Measurements from ENCODE around the gene BID.

The BID gene

DNA sequence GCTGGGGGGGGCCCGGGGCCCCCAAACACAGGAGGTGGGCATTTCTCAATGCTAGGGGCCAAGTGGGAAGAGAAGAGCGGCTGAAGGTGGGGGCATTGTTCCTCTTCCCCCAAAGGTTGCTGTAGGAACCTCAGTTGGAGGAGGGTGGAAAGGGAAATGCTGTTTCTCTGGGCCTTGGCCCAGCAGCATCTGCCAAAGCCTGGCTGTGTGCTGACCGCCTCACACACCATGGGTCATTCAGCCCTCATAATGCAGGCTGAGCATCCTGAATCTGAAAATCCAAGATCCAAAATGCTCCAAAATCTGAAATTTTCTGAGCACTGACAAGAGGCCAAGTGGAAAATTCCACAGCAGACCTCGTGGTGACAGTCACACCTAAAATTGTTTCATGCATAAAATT lies 49.0 kb upstream of the BID start:
- no peak for TF ChIP-seq ZNF8 (CRISPR knock-in tag; IDR thresholded peaks at IDR 0.05)
- no peak for TF ChIP-seq CSDC2 (CRISPR knock-in tag; IDR thresholded peaks at IDR 0.05)
- no peak for TF ChIP-seq ZFP3 (CRISPR knock-in tag; IDR thresholded peaks at IDR 0.05)
- ATAC-seq = no peak

DNA sequence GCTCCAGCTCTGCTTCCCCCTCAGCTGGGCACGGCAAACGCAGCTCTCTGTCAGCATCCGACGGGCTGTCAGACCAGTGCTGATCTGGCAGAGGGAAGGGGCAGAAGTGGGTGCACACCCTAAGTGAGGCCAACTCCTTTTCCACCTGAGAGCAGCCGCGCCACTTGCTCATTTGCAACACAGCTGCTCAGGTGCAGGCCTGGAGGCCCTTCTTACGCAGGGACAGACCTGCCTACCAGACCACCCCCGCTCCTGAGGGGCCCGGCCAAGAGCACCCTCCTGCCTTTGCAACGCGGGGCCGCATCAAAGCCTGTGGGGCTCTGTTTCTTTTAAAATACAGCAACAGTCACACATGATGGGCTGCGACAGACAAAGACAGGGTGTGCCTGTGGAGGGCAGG lies 47.8 kb upstream of the BID start:
- no peak for ATAC-seq
- no peak for TF ChIP-seq ARNTL (CRISPR knock-in tag; IDR thresholded peaks at IDR 0.05; ENCODE audit: borderline replicate concordance, low read depth)
- TF ChIP-seq SNAI2 (CRISPR knock-in tag; IDR thresholded peaks at IDR 0.05) = no peak
- TF ChIP-seq ZC3H10 (CRISPR knock-in tag; IDR thresholded peaks at IDR 0.05) = no peak
- TF ChIP-seq TCF4 (CRISPR knock-in tag; IDR thresholded peaks at IDR 0.05; ENCODE audit: borderline replicate concordance) = no peak

DNA sequence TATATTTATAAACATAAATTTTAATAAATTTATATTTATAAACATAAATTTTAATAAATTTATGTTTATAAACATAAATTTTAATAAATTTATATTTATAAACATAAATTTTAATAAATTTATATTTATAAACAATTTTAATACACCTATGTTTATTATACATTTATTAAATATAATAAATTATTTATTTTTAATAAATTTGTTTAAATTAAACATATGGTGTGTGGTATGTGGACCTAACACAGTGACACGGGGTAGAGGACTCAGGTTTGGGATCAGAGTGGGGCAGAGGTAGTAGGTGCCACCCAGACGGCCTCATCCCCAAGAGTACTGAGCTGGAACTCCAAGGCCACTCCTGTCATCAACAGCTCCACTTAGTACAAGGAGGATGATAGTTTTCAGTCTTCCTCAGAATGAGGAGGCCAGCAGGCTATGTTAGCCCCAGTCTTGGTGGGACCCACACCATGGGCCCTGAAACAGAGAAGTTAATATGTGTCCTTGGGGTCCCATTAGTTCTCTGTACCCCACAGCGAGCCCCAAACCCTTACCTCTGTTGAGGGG lies 46.7 kb upstream of the BID start:
- no peak for ATAC-seq

DNA sequence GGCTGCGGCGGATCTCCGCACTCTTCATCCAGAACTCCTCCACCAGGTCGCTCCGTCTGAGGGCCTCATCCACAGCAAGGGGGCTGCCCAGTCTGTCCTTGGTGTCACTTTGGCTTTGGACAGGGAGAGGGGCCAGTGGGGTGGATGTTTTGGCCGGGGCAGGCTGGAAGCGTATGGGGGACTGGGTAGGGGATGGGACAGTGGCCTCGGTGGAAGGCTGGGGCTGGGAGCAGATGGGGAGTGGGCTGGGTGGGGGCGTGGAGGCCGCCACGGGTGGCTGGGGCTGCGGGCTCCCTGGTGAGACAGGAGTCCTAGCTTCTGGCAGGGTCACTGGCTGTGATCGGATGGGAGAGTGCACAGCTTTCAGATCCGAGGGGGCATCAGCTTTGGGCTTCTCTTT lies 44.4 kb upstream of the BID start:
- no peak for ATAC-seq
- no peak for TF ChIP-seq TCF4 (CRISPR knock-in tag; IDR thresholded peaks at IDR 0.05; ENCODE audit: borderline replicate concordance)
- TF ChIP-seq, protein P1, sequence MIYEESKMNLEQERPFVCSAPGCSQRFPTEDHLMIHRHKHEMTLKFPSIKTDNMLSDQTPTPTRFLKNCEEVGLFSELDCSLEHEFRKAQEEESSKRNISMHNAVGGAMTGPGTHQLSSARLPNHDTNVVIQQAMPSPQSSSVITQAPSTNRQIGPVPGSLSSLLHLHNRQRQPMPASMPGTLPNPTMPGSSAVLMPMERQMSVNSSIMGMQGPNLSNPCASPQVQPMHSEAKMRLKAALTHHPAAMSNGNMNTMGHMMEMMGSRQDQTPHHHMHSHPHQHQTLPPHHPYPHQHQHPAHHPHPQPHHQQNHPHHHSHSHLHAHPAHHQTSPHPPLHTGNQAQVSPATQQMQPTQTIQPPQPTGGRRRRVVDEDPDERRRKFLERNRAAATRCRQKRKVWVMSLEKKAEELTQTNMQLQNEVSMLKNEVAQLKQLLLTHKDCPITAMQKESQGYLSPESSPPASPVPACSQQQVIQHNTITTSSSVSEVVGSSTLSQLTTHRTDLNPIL (CRISPR knock-in tag; IDR thresholded peaks at IDR 0.05; ENCODE audit: low read depth) = no peak
- TF ChIP-seq, protein P2, sequence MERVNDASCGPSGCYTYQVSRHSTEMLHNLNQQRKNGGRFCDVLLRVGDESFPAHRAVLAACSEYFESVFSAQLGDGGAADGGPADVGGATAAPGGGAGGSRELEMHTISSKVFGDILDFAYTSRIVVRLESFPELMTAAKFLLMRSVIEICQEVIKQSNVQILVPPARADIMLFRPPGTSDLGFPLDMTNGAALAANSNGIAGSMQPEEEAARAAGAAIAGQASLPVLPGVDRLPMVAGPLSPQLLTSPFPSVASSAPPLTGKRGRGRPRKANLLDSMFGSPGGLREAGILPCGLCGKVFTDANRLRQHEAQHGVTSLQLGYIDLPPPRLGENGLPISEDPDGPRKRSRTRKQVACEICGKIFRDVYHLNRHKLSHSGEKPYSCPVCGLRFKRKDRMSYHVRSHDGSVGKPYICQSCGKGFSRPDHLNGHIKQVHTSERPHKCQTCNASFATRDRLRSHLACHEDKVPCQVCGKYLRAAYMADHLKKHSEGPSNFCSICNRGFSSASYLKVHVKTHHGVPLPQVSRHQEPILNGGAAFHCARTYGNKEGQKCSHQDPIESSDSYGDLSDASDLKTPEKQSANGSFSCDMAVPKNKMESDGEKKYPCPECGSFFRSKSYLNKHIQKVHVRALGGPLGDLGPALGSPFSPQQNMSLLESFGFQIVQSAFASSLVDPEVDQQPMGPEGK (CRISPR knock-in tag; IDR thresholded peaks at IDR 0.05; ENCODE audit: borderline replicate concordance) = no peak
- TF ChIP-seq, protein P3, sequence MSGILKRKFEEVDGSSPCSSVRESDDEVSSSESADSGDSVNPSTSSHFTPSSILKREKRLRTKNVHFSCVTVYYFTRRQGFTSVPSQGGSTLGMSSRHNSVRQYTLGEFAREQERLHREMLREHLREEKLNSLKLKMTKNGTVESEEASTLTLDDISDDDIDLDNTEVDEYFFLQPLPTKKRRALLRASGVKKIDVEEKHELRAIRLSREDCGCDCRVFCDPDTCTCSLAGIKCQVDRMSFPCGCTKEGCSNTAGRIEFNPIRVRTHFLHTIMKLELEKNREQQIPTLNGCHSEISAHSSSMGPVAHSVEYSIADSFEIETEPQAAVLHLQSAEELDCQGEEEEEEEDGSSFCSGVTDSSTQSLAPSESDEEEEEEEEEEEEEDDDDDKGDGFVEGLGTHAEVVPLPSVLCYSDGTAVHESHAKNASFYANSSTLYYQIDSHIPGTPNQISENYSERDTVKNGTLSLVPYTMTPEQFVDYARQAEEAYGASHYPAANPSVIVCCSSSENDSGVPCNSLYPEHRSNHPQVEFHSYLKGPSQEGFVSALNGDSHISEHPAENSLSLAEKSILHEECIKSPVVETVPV (CRISPR knock-in tag; IDR thresholded peaks at IDR 0.05) = no peak
- no peak for TF ChIP-seq ZNF70 (CRISPR knock-in tag; IDR thresholded peaks at IDR 0.05)
- TF ChIP-seq TOX (CRISPR knock-in tag; IDR thresholded peaks at IDR 0.05; ENCODE audit: borderline replicate concordance) = no peak
- TF ChIP-seq ZFP3 (CRISPR knock-in tag; IDR thresholded peaks at IDR 0.05) = no peak
- TF ChIP-seq CSDC2 (CRISPR knock-in tag; IDR thresholded peaks at IDR 0.05) = no peak
- TF ChIP-seq, protein P4, sequence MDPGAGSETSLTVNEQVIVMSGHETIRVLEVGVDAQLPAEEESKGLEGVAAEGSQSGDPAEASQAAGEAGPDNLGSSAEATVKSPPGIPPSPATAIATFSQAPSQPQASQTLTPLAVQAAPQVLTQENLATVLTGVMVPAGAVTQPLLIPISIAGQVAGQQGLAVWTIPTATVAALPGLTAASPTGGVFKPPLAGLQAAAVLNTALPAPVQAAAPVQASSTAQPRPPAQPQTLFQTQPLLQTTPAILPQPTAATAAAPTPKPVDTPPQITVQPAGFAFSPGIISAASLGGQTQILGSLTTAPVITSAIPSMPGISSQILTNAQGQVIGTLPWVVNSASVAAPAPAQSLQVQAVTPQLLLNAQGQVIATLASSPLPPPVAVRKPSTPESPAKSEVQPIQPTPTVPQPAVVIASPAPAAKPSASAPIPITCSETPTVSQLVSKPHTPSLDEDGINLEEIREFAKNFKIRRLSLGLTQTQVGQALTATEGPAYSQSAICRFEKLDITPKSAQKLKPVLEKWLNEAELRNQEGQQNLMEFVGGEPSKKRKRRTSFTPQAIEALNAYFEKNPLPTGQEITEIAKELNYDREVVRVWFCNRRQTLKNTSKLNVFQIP (CRISPR knock-in tag; IDR thresholded peaks at IDR 0.05; ENCODE audit: borderline replicate concordance, low read depth) = no peak
- TF ChIP-seq, protein P5, sequence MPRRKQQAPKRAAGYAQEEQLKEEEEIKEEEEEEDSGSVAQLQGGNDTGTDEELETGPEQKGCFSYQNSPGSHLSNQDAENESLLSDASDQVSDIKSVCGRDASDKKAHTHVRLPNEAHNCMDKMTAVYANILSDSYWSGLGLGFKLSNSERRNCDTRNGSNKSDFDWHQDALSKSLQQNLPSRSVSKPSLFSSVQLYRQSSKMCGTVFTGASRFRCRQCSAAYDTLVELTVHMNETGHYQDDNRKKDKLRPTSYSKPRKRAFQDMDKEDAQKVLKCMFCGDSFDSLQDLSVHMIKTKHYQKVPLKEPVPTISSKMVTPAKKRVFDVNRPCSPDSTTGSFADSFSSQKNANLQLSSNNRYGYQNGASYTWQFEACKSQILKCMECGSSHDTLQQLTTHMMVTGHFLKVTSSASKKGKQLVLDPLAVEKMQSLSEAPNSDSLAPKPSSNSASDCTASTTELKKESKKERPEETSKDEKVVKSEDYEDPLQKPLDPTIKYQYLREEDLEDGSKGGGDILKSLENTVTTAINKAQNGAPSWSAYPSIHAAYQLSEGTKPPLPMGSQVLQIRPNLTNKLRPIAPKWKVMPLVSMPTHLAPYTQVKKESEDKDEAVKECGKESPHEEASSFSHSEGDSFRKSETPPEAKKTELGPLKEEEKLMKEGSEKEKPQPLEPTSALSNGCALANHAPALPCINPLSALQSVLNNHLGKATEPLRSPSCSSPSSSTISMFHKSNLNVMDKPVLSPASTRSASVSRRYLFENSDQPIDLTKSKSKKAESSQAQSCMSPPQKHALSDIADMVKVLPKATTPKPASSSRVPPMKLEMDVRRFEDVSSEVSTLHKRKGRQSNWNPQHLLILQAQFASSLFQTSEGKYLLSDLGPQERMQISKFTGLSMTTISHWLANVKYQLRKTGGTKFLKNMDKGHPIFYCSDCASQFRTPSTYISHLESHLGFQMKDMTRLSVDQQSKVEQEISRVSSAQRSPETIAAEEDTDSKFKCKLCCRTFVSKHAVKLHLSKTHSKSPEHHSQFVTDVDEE (CRISPR knock-in tag; IDR thresholded peaks at IDR 0.05) = no peak
- TF ChIP-seq ZC3H10 (CRISPR knock-in tag; IDR thresholded peaks at IDR 0.05) = no peak
- TF ChIP-seq PPARA (CRISPR knock-in tag; IDR thresholded peaks at IDR 0.05; ENCODE audit: borderline replicate concordance) = no peak
- TF ChIP-seq GLIS3 (CRISPR knock-in tag; IDR thresholded peaks at IDR 0.05) = no peak
- no peak for TF ChIP-seq ARNTL (CRISPR knock-in tag; IDR thresholded peaks at IDR 0.05; ENCODE audit: borderline replicate concordance, low read depth)
- TF ChIP-seq RARB (CRISPR knock-in tag; IDR thresholded peaks at IDR 0.05) = no peak

More for the DNA sequence above, 46.7 kb upstream of the BID start:
- no peak for TF ChIP-seq ZC3H10 (CRISPR knock-in tag; IDR thresholded peaks at IDR 0.05)
- TF ChIP-seq ZNF8 (CRISPR knock-in tag; IDR thresholded peaks at IDR 0.05) = no peak
- TF ChIP-seq ZFP3 (CRISPR knock-in tag; IDR thresholded peaks at IDR 0.05) = no peak
- TF ChIP-seq, protein P5 (CRISPR knock-in tag; IDR thresholded peaks at IDR 0.05) = no peak
- TF ChIP-seq ZNF70 (CRISPR knock-in tag; IDR thresholded peaks at IDR 0.05) = no peak
- TF ChIP-seq CSDC2 (CRISPR knock-in tag; IDR thresholded peaks at IDR 0.05) = no peak
- TF ChIP-seq PPARA (CRISPR knock-in tag; IDR thresholded peaks at IDR 0.05; ENCODE audit: borderline replicate concordance) = no peak
- no peak for TF ChIP-seq ARNTL (CRISPR knock-in tag; IDR thresholded peaks at IDR 0.05; ENCODE audit: borderline replicate concordance, low read depth)
- TF ChIP-seq ISL1 (CRISPR knock-in tag; IDR thresholded peaks at IDR 0.05) = no peak

Data from SK-N-SH treated with all-trans-retinoic acid at 6 μM for 48 hours (cell line).